Mesangial cell (primary cell): ENCODE measurements around the gene DCST2. TPM values are rescaled to one million over a fixed set of nuclear protein-coding genes. Genes with fewer than 3 reads are reported as not detected.

Source experiments
- total RNA-seq: library from RNA; depleted of rRNA; stranded (reverse); fragments of >200 nt; gene quantifications from 2 replicates; pipeline ENCODE4 v1.2.3, GENCODE V29; 2015

The DCST2 gene
- total RNA-seq, result 0.13 TPM in 1 of 2 replicates, not detected in the other

DNA sequence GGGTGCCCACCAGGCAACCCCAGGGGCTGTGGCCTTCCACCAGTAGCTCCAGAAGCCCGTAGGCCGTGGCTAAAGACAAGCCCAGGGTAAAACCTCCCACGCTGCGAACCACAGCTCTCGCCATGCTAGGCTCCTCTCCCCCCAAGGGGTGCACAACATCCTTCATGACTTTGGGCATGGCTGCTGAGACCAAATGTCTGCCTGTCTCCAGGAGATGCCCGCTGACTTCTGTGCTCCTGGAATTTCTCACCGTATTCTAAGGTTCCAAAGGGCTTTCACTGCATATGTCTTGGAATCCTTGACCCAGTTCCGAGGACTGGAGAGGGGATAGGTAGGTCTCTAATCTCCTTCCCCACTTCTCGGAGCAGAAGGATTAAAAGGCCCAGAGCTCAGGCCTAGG is at the start of gene DCST2, which contains the start of gene DCST1:
TSS of gene DCST2 (minus strand) at position 258 of the 400 bp plus-strand sequence. CDS start at position 178, 80 bp downstream.
TSS of gene DCST1 (plus strand) at position 301 of the 400 bp plus-strand sequence. CDS start 213 bp downstream, outside the sequence.

DNA sequence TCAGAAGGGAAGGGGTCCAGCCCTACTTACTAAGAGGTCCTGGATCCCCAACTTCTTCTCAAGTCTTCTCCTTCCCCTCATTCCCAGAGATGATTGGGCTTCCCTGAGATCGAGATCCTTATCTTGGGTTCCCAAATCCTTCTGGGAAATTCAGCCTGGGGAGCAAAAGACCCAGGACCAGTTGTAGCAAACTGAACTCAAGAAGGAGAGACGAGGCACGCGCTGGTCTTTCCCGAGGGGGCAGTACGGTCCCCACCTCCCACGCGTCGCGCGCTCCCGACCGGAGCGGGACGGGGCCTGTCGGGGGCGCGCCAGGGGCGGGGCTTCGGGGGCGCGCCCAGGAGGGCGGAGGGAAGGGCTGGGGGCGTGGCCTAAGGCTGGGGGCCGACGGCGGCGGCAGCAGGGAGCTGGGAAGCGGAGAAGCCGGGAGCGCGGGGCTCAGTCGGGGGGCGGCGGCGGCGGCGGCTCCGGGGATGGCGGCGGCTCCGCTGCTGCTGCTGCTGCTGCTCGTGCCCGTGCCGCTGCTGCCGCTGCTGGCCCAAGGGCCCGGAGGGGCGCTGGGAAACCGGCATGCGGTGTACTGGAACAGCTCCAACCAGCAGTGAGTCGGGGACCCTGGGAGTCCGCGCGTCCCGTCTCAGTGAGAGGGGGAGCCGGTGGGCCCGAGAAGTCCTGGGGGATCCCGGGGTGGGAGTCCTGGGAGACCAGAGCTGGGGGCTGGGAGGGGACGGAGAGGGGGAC is 45.1 kb upstream of the DCST2 start, which contains the start of gene EFNA3:
TSS of gene EFNA3 (plus strand) at position 369 of the 741 bp plus-strand sequence. CDS start at position 474, 105 bp downstream.

DNA sequence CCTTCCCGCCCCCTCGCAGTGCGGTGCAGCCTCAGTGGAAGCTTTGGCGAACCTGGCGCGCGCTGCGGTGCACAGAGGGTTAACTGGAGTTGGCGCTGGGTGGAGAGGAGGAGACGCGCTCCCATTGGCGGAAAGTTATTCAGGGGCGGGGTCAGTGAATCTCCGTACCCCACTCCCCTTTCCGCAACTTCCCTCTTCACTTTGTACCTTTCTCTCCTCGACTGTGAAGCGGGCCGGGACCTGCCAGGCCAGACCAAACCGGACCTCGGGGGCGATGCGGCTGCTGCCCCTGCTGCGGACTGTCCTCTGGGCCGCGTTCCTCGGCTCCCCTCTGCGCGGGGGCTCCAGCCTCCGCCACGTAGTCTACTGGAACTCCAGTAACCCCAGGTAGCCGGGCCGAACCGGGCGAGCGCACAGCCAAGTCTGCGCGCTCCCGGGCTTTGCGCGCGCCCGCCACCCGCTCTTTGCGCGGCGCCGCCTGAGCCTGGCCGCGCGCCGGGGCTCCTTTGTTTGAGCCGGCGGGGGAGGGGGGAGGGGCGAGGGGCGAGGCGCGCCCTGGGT is 30.0 kb upstream of the DCST2 start, which contains the start of gene EFNA4:
TSS of gene EFNA4 (plus strand) at position 191 of the 561 bp plus-strand sequence. CDS start at position 275, 84 bp downstream.

DNA sequence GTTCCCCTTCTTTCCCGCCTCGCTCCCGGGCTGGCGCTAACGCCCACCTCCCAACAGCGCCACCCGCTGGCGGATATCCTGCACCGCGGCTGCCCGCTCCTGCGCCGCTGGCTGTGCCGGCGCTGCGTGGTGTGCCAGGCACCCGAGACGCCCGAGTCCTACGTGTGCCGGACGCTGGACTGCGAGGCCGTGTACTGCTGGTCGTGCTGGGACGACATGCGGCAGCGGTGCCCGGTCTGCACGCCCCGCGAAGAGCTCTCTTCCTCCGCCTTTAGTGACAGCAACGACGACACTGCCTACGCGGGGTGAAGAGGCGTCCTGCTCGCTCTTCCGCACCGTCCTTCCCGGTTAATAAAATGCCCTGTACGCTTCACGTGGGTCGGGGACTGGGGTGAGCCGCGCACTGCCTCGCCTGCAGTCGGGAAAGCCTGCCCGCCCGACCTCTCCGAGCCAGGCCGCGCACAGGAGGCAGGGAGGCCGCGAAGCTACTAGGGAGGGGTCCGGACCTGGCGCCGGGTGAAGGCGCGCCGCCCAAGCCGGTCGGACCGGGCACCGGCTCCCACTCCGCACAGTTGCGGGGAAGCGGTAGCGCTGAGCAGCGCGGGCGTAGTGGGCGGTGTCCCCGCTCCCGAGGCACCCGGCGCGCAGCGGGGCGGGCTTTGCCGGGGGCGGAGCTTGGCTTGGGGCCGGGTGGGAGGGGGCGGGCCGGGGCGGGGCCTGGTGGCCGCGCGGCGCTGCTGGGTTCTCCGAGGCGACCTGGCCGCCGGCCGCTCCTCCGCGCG is 17.2 kb upstream of the DCST2 start, which contains the start of gene ADAM15:
TSS of gene ADAM15 (plus strand) at position 757 of the 782 bp plus-strand sequence. CDS start 71 bp downstream, outside the sequence.

DNA sequence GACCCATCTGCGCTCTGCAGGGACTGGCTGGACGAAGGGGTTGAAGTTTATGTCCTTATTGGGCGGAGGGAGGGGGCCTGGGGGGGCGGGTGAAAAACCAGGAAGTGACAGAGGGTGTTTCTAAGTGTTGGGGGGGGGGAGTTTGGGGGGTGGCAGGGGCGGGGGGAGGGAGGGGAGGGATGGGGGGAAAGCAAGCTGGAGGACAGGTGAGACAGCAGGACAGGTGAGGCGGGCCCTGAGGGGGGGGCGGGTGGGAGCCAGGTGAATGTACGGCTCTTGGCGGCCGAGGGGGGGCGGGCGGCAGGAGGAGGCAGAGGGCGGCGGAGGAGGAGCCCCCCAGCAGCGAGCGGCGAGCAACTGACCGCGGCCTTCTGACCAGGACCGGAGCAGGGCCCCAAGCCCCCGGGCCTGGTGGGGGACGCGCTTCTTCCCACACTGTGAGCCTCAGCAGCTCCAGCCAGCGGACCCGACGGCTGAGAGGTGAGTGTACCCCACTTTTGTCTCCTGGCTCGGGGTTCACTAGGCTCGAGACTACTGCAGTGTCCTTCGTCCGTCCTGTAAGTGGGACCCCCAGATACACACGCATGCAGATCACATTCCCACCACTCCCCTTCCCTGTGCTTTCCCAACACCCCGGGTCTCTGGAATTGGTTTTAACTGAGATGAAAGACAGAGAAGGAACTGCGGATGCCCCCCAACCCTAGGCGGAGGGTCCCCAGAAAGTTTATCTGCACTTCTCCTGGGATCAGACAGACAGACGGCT is 30.9 kb downstream of the DCST2 start, which contains the start of gene ZBTB7B:
TSS of gene ZBTB7B (plus strand) at position 339 of the 763 bp plus-strand sequence. CDS start 11,859 bp downstream, outside the sequence.

DNA sequence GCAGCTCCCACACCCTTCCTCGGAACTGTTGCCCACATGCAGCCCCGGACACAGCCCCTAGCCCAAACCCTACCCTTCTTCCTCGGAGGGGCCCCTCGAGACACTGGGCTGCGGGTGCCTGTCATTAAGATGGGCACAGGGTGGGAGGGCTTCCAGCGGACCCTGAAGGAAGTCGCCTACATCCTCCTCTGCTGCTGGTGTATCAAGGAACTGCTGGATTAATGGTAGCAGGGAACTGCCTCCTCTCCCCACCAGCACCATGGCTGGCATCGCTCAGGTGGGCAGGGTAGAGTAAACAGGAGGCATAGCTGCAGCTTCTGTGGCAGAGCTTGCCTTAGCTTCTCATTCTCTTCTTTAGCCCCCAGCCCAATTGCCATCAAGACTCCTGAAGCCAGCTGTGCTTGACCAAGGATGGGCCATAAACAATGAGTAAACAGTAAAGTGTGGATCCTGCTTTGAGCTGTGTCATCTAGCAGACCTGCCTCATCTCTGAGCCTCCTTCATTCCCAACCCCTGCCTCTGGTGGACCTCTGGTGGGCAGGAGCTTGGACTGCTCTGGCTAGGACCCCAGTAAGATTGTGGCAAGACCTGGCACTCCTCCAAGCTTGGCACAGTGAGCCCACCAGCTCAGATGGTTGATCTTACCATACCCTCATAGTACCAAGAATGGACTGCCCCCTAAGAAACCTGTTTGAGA is 39.9 kb downstream of the DCST2 start, which contains the start of gene LENEP:
TSS of gene LENEP (plus strand) at position 15 of the 697 bp plus-strand sequence. CDS start at position 37, 22 bp downstream.

DNA sequence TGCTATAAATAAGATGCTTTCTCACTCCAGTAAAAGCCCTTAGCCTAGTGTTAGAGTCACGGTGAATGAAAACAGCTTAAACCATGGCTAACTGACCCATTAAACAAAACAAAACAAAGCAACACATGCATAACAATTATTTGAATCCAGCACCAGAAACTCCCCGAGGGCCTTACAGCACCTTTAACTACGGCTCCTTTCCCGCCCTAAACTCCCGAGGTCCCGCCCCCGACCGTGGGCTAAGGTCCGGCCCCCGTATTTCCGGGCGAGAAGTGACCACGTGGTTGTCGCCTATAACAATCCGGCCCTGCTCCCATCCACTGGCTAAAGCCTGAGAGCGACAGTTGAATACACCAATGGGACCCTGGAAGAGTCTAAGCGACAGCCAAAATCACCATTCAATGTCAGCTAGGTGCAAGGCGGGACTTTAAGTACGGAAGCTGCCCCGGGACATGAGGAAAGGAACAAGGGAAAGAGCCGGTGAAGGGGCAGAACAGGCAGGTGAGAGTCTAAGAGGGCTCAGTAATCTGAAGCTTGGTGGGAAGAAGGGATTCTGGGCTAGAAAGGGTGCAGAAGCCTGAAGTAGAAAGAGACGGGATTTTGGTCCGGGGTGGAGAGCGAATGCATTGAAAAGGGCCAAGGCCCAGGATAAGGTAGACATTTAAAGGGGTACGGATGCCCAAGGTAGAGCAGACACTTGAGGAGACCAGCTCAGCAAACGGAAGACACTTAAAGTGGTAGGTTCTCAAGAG is 50.5 kb downstream of the DCST2 start, which contains the start of gene FLAD1:
TSS of gene FLAD1 (plus strand) at position 448 of the 752 bp plus-strand sequence. CDS start 351 bp downstream, outside the sequence.

DNA sequence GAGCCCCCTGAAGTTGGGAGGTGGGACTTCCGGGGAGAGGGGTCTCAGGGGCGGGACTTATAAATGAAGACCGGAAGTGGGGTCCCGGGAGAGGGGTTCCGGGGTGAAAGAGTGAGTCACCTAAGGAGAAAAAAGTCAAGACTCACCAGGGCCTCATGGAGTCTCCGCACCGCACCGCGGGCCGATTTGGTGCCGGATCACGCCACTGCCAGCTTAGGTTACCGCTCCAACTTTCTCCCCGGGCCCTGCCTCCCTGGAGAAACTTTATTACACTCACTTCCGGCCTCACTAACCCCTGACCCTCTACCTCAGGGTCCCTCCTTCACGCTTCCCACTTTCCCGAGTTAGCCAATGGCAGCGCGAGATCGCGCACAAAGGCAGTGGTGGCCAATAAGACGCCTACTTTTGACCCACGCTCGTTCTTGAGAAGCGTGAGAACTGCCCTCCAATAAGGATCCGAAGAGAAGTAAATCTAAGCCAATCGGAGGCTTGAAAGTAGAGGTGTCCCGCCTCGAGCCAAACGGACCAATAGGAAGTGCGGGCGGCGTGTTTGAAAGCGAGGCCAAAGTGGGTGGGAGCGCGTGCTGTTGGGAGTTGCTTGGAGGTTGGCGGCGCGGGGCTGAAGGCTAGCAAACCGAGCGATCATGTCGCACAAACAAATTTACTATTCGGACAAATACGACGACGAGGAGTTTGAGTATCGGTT is 59.3 kb downstream of the DCST2 start, which contains the start of gene CKS1B:
TSS of gene CKS1B (plus strand) at position 580 of the 706 bp plus-strand sequence. CDS start at position 645, 65 bp downstream.

DNA sequence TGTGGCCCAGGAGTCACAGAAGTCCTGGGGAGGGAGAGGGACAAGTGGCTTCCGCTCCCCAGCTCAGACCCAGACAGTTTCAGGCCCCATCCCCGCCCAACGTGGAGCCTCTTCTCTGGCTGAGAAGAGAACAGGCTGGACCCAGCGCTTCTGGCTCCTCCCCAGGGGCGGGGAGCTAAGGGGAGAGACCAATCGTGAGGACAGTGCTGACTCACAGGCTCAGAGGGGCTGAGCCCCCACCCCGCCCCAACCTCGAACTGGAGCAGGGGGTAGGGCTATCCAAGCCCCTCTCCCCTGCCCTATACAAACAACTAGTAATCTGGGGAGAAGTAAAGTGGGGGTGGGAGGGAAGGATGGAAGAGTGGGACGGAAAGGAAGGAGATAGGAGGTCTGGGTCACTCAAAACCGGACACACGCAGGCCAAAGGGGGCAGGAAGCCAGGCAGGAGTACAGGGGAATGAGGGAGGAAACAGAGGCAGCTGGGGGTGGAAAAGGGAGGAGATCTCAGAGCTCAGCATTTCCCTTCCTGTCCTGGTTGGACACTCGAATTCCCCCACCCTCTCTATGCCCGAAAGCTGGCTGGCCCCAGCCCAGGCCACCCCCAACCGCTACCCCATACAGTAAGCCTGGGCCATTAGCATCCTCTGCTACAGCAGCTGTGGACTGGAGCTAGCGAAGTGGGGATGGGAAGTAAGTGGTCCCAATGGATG is 62.8 kb downstream of the DCST2 start, which contains the start of gene SHC1:
TSS of gene SHC1 (minus strand) at position 117 of the 710 bp plus-strand sequence. CDS start 221 bp downstream, outside the sequence.

Other genes with a start within 250 kb of the DCST2 start
- gene KCNN3, start 163.5 kb downstream of the DCST2 start, total RNA-seq, result under 0.01 TPM in 2 replicates
- 10.8 and 13.6 TPM in 2 replicates for gene PMVK, start 97.1 kb downstream of the DCST2 start, total RNA-seq
- 19.6 and 134 TPM in 2 replicates for gene PBXIP1, start 77.7 kb downstream of the DCST2 start, total RNA-seq
- 21.0 and 27.5 TPM in 2 replicates for gene PYGO2, start 72.0 kb downstream of the DCST2 start, total RNA-seq
- gene SHC1, start 63.0 kb downstream of the DCST2 start, total RNA-seq, result 197 and 225 TPM in 2 replicates
- gene CKS1B, start 59.1 kb downstream of the DCST2 start, total RNA-seq, result 35.0 and 288 TPM in 2 replicates
- 39.6 and 50.0 TPM in 2 replicates for gene FLAD1, start 50.4 kb downstream of the DCST2 start, total RNA-seq
- gene LENEP, start 40.2 kb downstream of the DCST2 start, total RNA-seq, result 0.89 TPM in 1 of 2 replicates, not detected in the other
- 19.1 and 23.5 TPM in 2 replicates for gene ZBTB7B, start 31.0 kb downstream of the DCST2 start, total RNA-seq
- gene DCST1, start within 50 bp of the DCST2 start, total RNA-seq, result not detected in 2 replicates
- 116 and 227 TPM in 2 replicates for gene ADAM15, start 17.5 kb upstream of the DCST2 start, total RNA-seq
- 13.5 and 17.6 TPM in 2 replicates for gene EFNA4, start 30.0 kb upstream of the DCST2 start, total RNA-seq
- gene EFNA3, start 45.1 kb upstream of the DCST2 start, total RNA-seq, result 0.98 and 4.3 TPM in 2 replicates
- gene EFNA1, start 94.1 kb upstream of the DCST2 start, total RNA-seq, result 10.6 and 41.1 TPM in 2 replicates
- 42.0 and 45.3 TPM in 2 replicates for gene SLC50A1, start 102.1 kb upstream of the DCST2 start, total RNA-seq
- gene DPM3, start 106.8 kb upstream of the DCST2 start, total RNA-seq, result 65.3 and 79.0 TPM in 2 replicates
- 239 and 262 TPM in 2 replicates for gene KRTCAP2, start 139.5 kb upstream of the DCST2 start, total RNA-seq
- 6.0 and 11.2 TPM in 2 replicates for gene TRIM46, start 140.1 kb upstream of the DCST2 start, total RNA-seq
- gene THBS3, start 174.1 kb upstream of the DCST2 start, total RNA-seq, result 10.3 and 67.4 TPM in 2 replicates
- 113 and 146 TPM in 2 replicates for gene MTX1, start 174.9 kb upstream of the DCST2 start, total RNA-seq
- gene ENTREP3, start 221.7 kb upstream of the DCST2 start, total RNA-seq, result 28.8 and 35.4 TPM in 2 replicates
- 116 and 121 TPM in 2 replicates for gene SCAMP3, start 228.6 kb upstream of the DCST2 start, total RNA-seq
- gene CLK2, start 239.7 kb upstream of the DCST2 start, total RNA-seq, result 20.0 and 23.3 TPM in 2 replicates
- gene HCN3, start 243.7 kb upstream of the DCST2 start, total RNA-seq, result 2.1 and 2.4 TPM in 2 replicates